Measurements from ENCODE around the gene TRIP12. TPM values are rescaled to one million over a fixed set of nuclear protein-coding genes. Genes with fewer than 3 reads are reported as not detected.

The TRIP12 gene
- total RNA-seq, 1 donor, result 249 TPM

DNA sequence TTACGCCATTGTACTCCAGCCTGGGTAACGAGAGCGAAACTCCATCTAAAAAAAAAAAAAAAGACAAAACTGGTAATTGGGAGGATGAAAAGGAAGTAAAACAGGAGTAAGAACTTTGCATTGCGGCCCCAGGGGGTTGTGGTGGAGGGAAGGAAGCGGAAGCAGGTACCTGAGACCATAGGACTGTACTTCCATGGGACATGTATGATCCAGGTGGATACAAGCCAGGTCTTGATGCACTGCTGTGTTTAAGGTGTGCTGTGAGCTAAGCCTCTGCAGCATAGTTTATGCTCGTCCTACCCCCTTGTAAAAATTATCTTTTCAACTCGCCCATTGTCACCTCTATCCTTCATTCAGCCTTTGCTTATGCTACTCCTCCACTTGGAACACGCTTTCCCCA lies 24.2 kb upstream of the TRIP12 start:
- Histone ChIP-seq H3K4me2 (ENCODE audit: insufficient read depth, low read length) (no peak overlapping the region), H3K36me3 (ENCODE audit: insufficient read depth, low read length) (no peaks in the 10 kb centered on the region), H4K20me1 (ENCODE audit: insufficient read depth, low read length) (no peaks in the 10 kb centered on the region), H3K4me1 (ENCODE audit: insufficient read depth, low read length) (no peaks in the 10 kb centered on the region), H3K79me2 (ENCODE audit: insufficient read depth, low read length) (no peaks in the 10 kb centered on the region), H2AFZ (ENCODE audit: low read length) (no peak overlapping the region), H3K27me3 (ENCODE audit: insufficient read depth, low read length) (no peaks in the 10 kb centered on the region), H3K27ac (ENCODE audit: low read depth, low read length) (no peak overlapping the region), H3K9me3 (ENCODE audit: low read depth, low read length) (no peaks in the 10 kb centered on the region), H3K4me3 (ENCODE audit: insufficient read depth, low read length) (no peak overlapping the region)
- TF ChIP-seq, protein P1, sequence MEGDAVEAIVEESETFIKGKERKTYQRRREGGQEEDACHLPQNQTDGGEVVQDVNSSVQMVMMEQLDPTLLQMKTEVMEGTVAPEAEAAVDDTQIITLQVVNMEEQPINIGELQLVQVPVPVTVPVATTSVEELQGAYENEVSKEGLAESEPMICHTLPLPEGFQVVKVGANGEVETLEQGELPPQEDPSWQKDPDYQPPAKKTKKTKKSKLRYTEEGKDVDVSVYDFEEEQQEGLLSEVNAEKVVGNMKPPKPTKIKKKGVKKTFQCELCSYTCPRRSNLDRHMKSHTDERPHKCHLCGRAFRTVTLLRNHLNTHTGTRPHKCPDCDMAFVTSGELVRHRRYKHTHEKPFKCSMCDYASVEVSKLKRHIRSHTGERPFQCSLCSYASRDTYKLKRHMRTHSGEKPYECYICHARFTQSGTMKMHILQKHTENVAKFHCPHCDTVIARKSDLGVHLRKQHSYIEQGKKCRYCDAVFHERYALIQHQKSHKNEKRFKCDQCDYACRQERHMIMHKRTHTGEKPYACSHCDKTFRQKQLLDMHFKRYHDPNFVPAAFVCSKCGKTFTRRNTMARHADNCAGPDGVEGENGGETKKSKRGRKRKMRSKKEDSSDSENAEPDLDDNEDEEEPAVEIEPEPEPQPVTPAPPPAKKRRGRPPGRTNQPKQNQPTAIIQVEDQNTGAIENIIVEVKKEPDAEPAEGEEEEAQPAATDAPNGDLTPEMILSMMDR (IDR thresholded peaks at IDR 0.05; ENCODE audit: extremely low read depth, low read depth, low read length), result no peak
- no peak for DNase-seq (ENCODE audit: insufficient read length, low spot score, missing footprints)

DNA sequence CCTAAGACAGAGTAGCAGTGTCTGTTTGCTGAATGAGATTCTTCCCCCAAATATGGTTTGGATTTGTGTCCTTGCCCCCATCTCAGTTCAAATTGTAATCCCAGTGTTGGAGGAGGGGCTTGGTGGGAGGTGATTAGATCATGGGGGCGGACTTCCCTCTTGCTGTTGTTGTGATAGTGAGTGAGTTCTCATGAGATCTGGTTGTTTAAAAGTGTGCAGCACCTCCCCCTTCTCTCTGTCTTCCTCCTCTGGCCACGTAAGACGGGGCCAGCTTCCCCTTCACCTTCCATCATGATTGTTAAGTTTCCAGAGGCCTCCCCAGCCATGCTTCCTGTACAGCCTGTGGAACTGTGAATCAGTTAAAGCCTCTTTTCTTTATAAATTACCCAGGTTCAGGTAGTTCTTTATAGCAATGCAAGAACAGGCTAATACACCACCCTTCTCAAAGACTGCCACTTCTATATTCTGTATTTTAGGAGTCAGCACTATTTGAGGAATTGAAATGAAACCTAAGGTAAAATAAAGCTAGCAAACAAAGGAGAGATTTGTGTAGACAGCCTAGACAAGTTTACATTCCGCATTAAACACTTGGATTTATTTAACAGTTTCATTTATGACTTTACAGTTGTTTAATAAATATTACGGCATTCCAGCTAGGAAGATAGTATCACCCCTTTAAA lies 22.1 kb upstream of the TRIP12 start:
- H3K4me1 ChIP-seq (ENCODE audit: insufficient read depth, low read length), result no peaks in the 10 kb centered on the region
- H3K27ac ChIP-seq (ENCODE audit: low read depth, low read length), result no peak overlapping the region
- H3K36me3 ChIP-seq (ENCODE audit: insufficient read depth, low read length), result no peaks in the 10 kb centered on the region
- no peaks in the 10 kb centered on the region for H3K27me3 ChIP-seq (ENCODE audit: insufficient read depth, low read length)
- H3K4me2 ChIP-seq (ENCODE audit: insufficient read depth, low read length), result no peak overlapping the region
- no peak overlapping the region for H3K4me3 ChIP-seq (ENCODE audit: insufficient read depth, low read length)
- no peak for DNase-seq (ENCODE audit: insufficient read length, low spot score, missing footprints)
- H4K20me1 ChIP-seq (ENCODE audit: insufficient read depth, low read length), result no peaks in the 10 kb centered on the region
- no peaks in the 10 kb centered on the region for H3K79me2 ChIP-seq (ENCODE audit: insufficient read depth, low read length)
- TF ChIP-seq, protein P1 (IDR thresholded peaks at IDR 0.05; ENCODE audit: extremely low read depth, low read depth, low read length), result no peak
- no peak overlapping the region for H2AFZ ChIP-seq (ENCODE audit: low read length)
- no peaks in the 10 kb centered on the region for H3K9me3 ChIP-seq (ENCODE audit: low read depth, low read length)

DNA sequence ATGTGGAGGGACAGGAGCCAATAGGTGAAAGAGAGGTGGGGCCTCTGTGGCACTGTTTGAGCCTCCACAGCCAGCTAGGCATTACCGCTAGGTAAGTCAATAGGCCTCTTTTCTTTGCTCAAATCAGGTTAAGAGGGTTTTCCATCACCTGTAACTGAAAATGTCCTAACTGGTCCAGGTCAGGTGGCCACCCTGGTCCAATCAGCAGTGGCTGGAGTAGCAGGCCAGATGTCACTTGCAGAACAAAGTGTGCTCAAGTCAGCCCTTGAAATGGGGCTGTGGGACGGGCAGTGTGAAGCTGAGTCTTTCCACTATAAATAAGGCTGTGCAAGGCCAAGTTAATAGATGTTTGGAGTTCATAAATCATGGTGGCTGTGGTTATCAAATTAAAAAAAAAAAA lies 21.4 kb upstream of the TRIP12 start:
- Histone ChIP-seq H3K27ac (ENCODE audit: low read depth, low read length) (no peak overlapping the region), H3K4me2 (ENCODE audit: insufficient read depth, low read length) (no peak overlapping the region), H3K4me1 (ENCODE audit: insufficient read depth, low read length) (no peaks in the 10 kb centered on the region), H3K9me3 (ENCODE audit: low read depth, low read length) (no peaks in the 10 kb centered on the region), H4K20me1 (ENCODE audit: insufficient read depth, low read length) (no peaks in the 10 kb centered on the region), H2AFZ (ENCODE audit: low read length) (no peak overlapping the region), H3K4me3 (ENCODE audit: insufficient read depth, low read length) (no peak overlapping the region), H3K79me2 (ENCODE audit: insufficient read depth, low read length) (no peaks in the 10 kb centered on the region), H3K27me3 (ENCODE audit: insufficient read depth, low read length) (no peaks in the 10 kb centered on the region), H3K36me3 (ENCODE audit: insufficient read depth, low read length) (no peaks in the 10 kb centered on the region)
- no peak for DNase-seq (ENCODE audit: insufficient read length, low spot score, missing footprints)
- TF ChIP-seq, protein P1 (IDR thresholded peaks at IDR 0.05; ENCODE audit: extremely low read depth, low read depth, low read length), result no peak

DNA sequence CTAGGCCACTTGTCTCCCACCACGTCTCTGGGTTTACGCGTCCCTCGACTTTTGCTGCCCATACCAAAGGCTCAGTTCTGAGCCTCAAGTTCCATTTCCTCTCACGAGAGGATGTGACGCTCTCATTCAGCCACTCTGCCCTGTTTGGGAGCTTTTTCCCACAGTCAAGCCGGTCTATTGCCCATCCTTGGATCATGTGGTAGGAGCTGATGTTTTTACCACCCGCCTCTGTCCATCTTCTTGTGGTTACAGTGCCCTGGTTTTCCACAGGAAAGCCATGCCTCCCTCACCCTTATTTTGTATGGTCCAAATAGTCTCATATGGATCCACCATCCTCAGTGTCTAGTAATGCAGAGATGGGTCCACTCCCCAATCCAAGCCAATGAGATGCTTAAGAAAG lies 20.9 kb upstream of the TRIP12 start:
- TF ChIP-seq, protein P1 (IDR thresholded peaks at IDR 0.05; ENCODE audit: extremely low read depth, low read depth, low read length), result no peak
- no peak for DNase-seq (ENCODE audit: insufficient read length, low spot score, missing footprints)
- no peak overlapping the region for H2AFZ ChIP-seq (ENCODE audit: low read length)

More for the DNA sequence above, 20.9 kb upstream of the TRIP12 start:
- Histone ChIP-seq H3K9me3 (ENCODE audit: low read depth, low read length) (no peaks in the 10 kb centered on the region), H3K27ac (ENCODE audit: low read depth, low read length) (no peak overlapping the region), H3K36me3 (ENCODE audit: insufficient read depth, low read length) (no peaks in the 10 kb centered on the region), H3K4me3 (ENCODE audit: insufficient read depth, low read length) (no peak overlapping the region), H3K4me2 (ENCODE audit: insufficient read depth, low read length) (no peak overlapping the region), H3K79me2 (ENCODE audit: insufficient read depth, low read length) (no peaks in the 10 kb centered on the region), H4K20me1 (ENCODE audit: insufficient read depth, low read length) (no peaks in the 10 kb centered on the region), H3K27me3 (ENCODE audit: insufficient read depth, low read length) (no peaks in the 10 kb centered on the region), H3K4me1 (ENCODE audit: insufficient read depth, low read length) (no peaks in the 10 kb centered on the region)

Measured in osteoblast (primary cell).